Peyer's patch (tissue), 4 donors: ENCODE measurements around the gene AMIGO3. TPM values are rescaled to one million over a fixed set of nuclear protein-coding genes. Genes with fewer than 3 reads are reported as not detected.

ENCODE experiments used
- DNase-seq, 3 donors: peaks; one replicate each; pipeline ENCODE4 v3.0.0-alpha.2; 2017 to 2019
- H3K27ac ChIP-seq, 4 donors: fragments of 200-600 bp; sonication (generic); one replicate each; pipeline ENCODE4 v1.5.1; 2016 to 2019
- H3K27me3 ChIP-seq, 2 donors: fragments of 200-600 bp; sonication (generic); one replicate each; pipeline ENCODE4 v1.5.1; 2019
- H3K36me3 ChIP-seq, 3 donors: fragments of 200-600 bp; sonication (generic); one replicate each; pipeline ENCODE4 v1.5.1; 2016 to 2019
- H3K4me1 ChIP-seq, 4 donors: fragments of 200-600 bp; sonication (generic); one replicate each; pipeline ENCODE4 v1.5.1; 2016 to 2019
- H3K4me3 ChIP-seq, 4 donors: fragments of 200-600 bp; sonication (generic); 1 replicate in 3 of 4; 2 replicates in 1 of 4; pipeline ENCODE4 v1.5.1; 2016 to 2019; ENCODE audit warnings: mild to moderate bottlenecking in 1 of 4
- H3K9me3 ChIP-seq, 4 donors: fragments of 200-600 bp; sonication (generic); one replicate each; pipeline ENCODE4 v1.5.1; 2016 to 2019; ENCODE audit warnings: mild to moderate bottlenecking in 1 of 4
- CTCF ChIP-seq, 6 experiments: fragments of 450-650 bp in 4 of 6; fragments of 200-600 bp in 2 of 6; sonication (generic) in 1 of 6; IDR thresholded peaks; one replicate each; pipeline ENCODE4 v1.5.1; 2017 to 2019; ENCODE audit warnings: antibody characterized with exemption in 6 of 6, mild to moderate bottlenecking in 3 of 6, moderate library complexity in 1 of 6
- POLR2A ChIP-seq, 2 donors: fragments of 450-650 bp; IDR thresholded peaks; one replicate each; pipeline ENCODE4 v1.5.1; 2017; ENCODE audit warnings: antibody characterized with exemption in 2 of 2, mild to moderate bottlenecking in 2 of 2, moderate library complexity in 2 of 2
- total RNA-seq, 4 donors: library from RNA; depleted of rRNA; stranded (reverse); fragments of >200 nt; gene quantifications; one replicate each; pipeline ENCODE4 v1.1.0, GENCODE V29; 2016

AMIGO3 gene
- total RNA-seq, 4 donors from 2014 or later = 1.2 to 3.5 (median 2.9) TPM

- TF ChIP-seq CTCF (IDR thresholded peaks at IDR 0.05) (no peak), POLR2A (IDR thresholded peaks at IDR 0.05) (no peak)
- H3K36me3 ChIP-seq = peaks cover 0 to 50% (median 0%) of the 10 kb centered on the region in 3 donors
Observed at GRCh38 chr3:49716691-49717210, 2.7 kb downstream of the AMIGO3 start.

GRCh38 chr3:49716169-49716568, 3.3 kb downstream of the AMIGO3 start:
- Histone ChIP-seq H3K4me3 (no peak overlapping the region), H3K36me3 (peaks cover 0 to 44% (median 0%) of the 10 kb centered on the region in 3 donors), H3K4me1 (peaks cover 0 to 28% (median 3%) of the 10 kb centered on the region in 4 donors), H3K27me3 (no peaks in the 10 kb centered on the region), H3K27ac (no peak overlapping the region), H3K9me3 (no peaks in the 10 kb centered on the region)
- TF ChIP-seq CTCF (IDR thresholded peaks at IDR 0.05) (no peak), POLR2A (IDR thresholded peaks at IDR 0.05) (no peak)
- DNase-seq = no peak

More at GRCh38 chr3:49716691-49717210, 2.7 kb downstream of the AMIGO3 start:
- Histone ChIP-seq H3K4me1 (peaks cover 0 to 34% (median 3%) of the 10 kb centered on the region in 4 donors), H3K27ac (no peak overlapping the region), H3K9me3 (no peaks in the 10 kb centered on the region), H3K4me3 (no peak overlapping the region), H3K27me3 (no peaks in the 10 kb centered on the region)
- DNase-seq = no peak

- Histone ChIP-seq H3K27ac (no peak overlapping the region), H3K36me3 (peaks cover 0 to 39% (median 0%) of the 10 kb centered on the region in 3 donors), H3K4me1 (peaks cover 0 to 23% (median 3%) of the 10 kb centered on the region in 4 donors), H3K9me3 (no peaks in the 10 kb centered on the region), H3K4me3 (no peak overlapping the region), H3K27me3 (no peaks in the 10 kb centered on the region)
- DNase-seq = no peak
- TF ChIP-seq POLR2A (IDR thresholded peaks at IDR 0.05) (no peak), CTCF (IDR thresholded peaks at IDR 0.05) (no peak)
Observed at GRCh38 chr3:49715611-49716121, 3.8 kb downstream of the AMIGO3 start.

- no peak overlapping the region for H3K27ac ChIP-seq
- no peaks in the 10 kb centered on the region for H3K9me3 ChIP-seq
- peaks cover 0 to 37% (median 0%) of the 10 kb centered on the region in 3 donors for H3K36me3 ChIP-seq
- peaks cover 0 to 15% (median 3%) of the 10 kb centered on the region in 4 donors for H3K4me1 ChIP-seq
- no peak for DNase-seq
- TF ChIP-seq CTCF (IDR thresholded peaks at IDR 0.05) (no peak), POLR2A (IDR thresholded peaks at IDR 0.05) (no peak)
- no peak overlapping the region for H3K4me3 ChIP-seq
- no peaks in the 10 kb centered on the region for H3K27me3 ChIP-seq
Observed at GRCh38 chr3:49714728-49715550, 4.5 kb downstream of the AMIGO3 start.

- peak in 1 of 3 donors; percentile 36 for DNase-seq
- H3K27me3 ChIP-seq = no peaks in the 10 kb centered on the region
- no peaks in the 10 kb centered on the region for H3K9me3 ChIP-seq
- no peak overlapping the region for H3K4me3 ChIP-seq
- peaks cover 0 to 5% (median 0%) of the 10 kb centered on the region in 4 donors for H3K4me1 ChIP-seq
- H3K27ac ChIP-seq = no peak overlapping the region
- H3K36me3 ChIP-seq = peaks cover 0 to 37% (median 0%) of the 10 kb centered on the region in 3 donors
- TF ChIP-seq CTCF (IDR thresholded peaks at IDR 0.05) = no peak
- no peak for TF ChIP-seq POLR2A (IDR thresholded peaks at IDR 0.05)
Observed at GRCh38 chr3:49713336-49714105, 6.0 kb downstream of the AMIGO3 start.
